HG02840 (cell line): Measurements from ENCODE around the gene PEX11G.

Experiments
- ATAC-seq: cut with Tn5 transposase; IDR thresholded peaks from one replicate; pipeline ENCODE4 v1.9.1; 2021; ENCODE audit warnings: mild to moderate bottlenecking, moderate library complexity, moderate number of reproducible peaks; ENCODE audit not compliant: unreplicated experiment, low FRiP score

The PEX11G gene

DNA sequence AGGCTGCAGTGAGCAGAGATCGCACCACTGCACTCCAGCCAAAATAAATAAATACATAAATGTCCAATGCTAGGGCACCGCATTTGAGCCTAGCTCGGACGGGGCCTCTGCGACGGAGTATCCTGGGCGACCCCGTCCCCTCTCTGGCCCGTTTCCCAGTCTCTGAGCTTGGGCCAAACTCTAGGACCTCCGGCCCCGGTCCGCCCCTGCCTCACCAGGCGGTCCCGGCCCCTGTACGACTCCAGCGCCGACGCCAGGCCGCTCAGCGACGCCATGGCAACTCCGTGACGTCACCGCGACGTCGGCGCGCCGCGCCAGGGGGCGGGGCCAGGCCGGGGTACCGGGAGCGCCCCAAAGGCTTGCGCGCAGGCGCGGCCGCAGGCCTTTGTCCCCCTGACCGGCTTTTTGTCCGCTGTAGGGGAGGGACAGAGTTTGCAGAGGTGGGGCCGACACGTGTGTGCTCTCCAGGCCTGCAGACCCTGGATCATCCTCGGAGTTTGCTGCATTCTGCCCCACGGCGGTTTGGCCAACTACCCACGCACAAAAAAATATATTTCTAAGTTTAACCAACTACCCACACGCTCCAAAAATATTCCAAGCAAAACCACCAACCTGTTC lies at the start of gene PEX11G:
Gene PEX11G (minus strand): TSS at position 300 of the 618 bp plus-strand sequence. CDS start 25 bp downstream, at position 275.
- ATAC-seq: peak; percentile 63

DNA sequence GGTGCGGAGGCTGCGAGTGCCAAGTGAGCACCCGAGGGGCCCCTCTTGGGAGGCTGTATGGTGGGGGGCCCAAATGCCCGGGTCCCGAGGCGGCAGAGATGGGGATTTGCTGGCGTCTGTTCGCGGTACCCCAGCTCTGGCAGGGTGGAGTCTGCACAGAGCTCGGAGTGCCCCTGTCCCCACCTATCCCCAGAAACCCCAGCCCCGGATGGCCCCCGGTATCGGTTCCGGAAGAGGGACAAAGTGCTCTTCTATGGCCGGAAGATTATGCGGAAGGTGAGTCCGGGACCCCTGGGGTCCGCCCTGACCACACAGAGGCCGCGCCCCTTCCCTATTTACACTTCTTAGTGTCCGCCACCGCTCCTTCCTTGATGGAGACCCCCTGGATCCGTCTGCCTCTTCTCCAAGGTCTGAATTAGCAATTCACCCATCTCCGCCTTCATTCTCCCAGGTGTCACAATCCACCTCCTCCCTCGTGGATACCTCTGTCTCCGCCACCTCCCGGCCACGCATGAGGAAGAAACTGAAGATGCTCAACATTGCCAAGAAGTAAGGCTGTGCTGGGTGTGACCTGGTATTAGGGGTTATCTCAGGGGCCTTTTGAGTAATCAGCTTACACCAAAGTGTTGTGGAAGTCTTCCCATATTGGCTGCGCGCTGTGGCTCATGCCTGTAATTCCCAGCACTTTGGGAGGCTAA lies 47.3 kb upstream of the PEX11G start:
- ATAC-seq: no peak

DNA sequence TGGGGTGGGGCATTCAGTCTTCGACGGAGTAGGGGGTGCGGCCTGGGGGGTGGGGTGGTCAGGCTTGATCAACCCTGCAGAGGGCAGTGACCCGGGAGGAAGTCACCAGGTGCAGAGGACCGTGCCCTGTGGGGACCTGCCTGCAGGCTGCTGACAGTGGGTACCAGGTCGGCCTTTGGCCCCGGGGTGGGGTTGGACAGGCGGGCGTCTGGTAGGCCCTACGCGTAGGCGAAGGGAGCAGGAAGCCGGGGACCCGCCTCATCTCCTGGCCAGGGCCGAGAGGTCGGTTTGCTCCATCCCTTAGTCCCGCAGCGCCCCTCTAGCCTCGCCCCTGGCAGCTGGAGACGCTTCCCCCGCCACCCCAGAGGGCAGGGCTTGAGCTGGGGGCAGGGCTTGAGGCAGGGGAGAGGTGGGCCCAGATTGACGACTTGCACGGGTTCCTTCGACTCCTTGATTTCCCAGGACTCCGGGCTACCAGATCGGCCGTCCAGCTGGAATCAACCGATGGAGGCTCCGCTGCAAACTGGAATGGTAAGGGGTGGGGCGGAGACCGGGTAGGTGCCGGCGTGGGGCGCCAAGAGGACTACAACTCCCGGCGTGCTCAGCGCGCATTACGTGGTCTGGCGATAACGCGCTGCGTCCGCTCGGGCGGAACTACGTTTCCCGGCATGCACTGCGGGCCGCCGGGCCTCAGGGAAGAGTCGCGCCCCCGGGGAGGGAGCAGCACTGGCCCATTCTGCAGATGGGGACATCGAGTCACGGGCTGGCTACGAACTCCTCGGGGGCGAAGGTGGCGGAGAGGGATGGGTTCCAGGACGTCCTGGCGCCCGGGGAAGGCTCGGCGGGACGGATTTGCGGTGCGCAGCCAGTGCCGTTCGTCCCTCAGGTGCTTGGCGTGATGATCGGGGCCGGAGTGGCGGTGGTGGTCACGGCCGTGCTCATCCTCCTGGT lies 46.5 kb upstream of the PEX11G start, which contains the start of gene PNPLA6:
Gene PNPLA6 (plus strand): TSS at position 671 of the 951 bp plus-strand sequence. CDS start 72 bp downstream, at position 743.
- ATAC-seq: peak; percentile 74

DNA sequence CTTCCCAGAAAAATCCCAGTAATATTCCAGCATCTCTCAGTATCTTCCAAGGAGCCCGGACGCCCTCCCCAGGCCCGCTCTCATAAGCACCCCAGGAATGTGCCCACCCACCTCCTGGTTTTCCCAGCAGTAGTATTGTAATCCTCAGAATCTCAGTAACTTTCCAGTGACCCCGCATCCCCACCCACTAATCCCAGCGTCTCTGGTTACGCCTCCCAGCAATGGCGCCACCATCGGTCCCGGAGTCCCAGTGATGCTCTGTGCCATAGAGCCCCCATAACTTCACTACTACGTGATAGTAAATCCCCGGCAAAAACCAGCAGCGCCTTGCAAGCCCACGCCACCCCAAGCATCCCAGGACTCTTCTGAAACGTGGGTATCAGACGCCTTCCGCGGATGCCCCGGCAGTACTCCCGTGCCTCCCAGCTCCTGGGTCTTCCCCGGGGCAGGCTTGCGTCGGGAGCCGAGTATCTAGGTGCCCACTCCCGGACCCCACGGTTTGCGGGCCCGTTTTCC lies 45.8 kb upstream of the PEX11G start:
- peak; percentile 3 for ATAC-seq

DNA sequence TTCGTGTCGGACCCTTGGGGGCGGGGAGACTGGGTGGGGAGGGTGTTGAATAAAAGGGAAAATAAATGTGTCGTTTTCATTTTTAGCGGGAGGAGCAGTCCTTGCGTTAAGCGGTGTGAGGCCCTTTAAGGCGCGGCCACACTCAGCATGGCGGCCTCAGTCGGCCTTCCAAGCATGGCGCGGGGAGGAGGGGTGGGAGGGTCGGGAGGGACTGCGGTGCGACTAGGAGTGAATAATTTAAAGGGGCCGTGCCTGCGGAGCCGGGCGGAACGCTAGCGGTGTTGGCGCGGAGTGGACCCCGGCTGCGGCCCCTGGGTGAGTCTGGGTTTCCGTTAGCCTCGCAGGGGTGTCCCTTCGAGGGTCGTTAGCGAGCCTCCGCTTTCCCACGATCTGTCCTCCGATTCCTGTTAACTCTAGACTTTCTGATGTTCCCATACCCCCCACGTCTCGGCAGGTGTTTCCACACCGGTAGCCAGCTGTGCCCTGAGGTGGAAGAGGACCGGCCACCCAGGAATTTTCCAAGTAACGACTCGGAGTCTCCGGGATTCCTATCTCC lies 45.2 kb upstream of the PEX11G start:
- ATAC-seq: no peak

DNA sequence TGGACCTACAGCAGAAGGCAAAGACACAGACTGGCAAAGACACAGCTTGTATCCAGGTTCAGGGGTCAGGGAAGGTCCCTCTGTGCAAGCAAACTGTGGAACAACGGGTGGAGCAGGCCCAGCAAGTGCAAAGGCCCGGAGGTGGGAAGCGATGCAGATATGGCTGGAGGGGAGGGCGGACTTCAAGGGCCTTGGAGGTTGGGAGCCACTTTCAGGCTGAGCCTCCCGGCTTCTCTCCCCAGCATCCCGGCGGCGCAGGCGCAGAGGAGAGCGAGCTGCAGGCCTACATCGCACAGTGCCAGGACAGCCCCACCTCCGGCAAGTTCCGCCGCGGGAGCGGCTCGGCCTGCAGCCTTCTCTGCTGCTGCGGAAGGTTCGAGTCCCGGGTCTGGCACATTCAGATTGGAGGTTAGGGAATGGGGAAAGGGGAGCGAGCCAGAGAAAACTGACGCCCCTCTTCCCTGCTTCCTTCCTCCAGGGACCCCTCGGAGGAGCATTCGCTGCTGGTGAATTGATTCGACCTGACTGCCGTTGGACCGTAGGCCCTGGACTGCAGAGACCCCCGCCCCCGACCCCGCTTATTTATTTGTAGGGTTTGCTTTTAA lies 44.5 kb upstream of the PEX11G start:
- no peak for ATAC-seq

DNA sequence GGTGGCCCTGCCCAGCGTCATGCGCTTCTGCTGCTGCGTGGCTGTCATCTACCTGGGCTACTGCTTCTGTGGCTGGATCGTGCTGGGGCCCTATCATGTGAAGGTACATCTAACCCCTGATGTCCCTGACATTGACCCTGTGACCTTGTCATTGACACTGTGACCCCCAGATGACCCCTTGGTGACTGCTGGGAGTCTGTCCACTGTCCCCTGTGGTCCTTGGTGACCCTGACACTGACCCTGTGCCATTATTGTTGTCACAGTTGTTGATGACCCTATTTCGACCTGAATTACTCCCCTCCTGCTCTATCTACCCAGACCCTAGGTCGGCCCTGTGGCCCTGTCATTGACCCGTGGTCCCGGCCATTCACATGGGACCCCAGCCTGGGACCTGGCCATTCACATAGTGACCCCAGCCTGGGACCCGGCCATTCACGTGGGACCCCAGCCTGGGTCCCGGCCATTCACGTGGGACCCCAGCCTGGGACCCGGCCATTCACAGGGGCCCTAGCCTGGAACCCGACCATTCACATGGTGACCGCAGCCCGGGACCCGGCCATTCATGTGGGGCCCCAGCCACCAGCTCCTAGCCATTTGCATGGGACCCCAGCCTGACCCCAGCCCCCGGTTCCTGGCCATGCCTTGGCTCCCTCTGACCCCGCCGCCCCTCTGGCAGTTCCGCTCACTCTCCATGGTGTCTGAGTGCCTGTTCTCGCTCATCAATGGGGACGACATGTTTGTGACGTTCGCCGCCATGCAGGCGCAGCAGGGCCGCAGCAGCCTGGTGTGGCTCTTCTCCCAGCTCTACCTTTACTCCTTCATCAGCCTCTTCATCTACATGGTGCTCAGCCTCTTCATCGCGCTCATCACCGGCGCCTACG lies 41.0 kb upstream of the PEX11G start:
- ATAC-seq: no peak

DNA sequence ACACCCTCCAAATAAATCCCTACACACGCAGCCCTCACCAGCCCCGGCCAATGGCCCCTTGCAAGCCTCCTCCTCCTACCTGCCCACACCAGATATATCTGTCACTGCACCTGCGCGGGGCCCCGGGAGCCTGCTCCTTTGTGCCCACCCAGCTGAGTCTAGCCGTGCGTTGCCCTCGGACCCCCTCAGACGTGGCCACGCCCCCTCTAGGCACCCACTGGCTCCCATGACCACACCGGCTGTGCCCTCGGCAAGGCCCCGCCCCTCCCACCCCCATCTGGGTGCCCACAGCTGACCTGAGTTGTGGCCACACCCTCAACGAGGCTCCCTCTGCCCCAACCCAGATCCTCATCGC lies 40.4 kb upstream of the PEX11G start:
- ATAC-seq: no peak

DNA sequence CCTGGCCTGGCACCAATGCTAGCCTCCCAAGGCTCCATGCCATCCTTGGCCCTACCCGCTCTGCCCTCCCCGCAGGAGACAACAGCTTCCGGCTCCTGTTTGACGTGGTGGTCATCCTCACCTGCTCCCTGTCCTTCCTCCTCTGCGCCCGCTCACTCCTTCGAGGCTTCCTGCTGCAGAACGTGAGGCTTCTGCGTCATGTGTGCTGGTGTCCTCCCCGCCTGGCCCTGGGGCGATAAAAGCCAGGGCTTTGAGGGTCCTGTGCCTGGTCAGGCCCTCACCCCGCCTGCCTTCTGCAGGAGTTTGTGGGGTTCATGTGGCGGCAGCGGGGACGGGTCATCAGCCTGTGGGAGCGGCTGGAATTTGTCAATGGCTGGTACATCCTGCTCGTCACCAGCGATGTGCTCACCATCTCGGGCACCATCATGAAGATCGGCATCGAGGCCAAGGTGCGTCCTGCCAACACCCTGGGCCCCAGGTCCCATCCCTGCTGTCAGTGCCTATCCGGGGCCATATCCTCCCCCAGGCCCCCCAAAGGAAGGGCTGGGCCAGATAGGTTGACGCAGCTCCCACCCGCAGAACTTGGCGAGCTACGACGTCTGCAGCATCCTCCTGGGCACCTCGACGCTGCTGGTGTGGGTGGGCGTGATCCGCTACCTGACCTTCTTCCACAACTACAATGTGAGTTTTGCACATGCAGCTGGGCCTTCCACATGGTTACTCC lies 39.8 kb upstream of the PEX11G start:
- ATAC-seq: no peak

DNA sequence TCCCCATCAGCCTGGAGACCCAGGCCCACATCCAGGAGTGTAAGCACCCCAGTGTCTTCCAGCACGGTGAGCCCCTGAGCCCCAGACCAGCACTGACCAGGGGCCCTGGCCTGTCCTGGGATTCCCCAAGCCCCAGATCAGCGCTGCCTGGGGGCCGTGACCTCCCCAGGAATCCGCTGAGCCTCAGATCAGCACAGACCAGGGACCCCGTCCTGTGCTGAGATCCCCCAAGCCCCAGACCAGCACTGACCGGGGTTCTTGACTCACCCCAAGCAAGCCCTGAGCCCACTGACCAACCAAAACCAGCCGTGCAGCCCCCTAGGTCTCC lies 39.3 kb upstream of the PEX11G start:
- no peak for ATAC-seq

DNA sequence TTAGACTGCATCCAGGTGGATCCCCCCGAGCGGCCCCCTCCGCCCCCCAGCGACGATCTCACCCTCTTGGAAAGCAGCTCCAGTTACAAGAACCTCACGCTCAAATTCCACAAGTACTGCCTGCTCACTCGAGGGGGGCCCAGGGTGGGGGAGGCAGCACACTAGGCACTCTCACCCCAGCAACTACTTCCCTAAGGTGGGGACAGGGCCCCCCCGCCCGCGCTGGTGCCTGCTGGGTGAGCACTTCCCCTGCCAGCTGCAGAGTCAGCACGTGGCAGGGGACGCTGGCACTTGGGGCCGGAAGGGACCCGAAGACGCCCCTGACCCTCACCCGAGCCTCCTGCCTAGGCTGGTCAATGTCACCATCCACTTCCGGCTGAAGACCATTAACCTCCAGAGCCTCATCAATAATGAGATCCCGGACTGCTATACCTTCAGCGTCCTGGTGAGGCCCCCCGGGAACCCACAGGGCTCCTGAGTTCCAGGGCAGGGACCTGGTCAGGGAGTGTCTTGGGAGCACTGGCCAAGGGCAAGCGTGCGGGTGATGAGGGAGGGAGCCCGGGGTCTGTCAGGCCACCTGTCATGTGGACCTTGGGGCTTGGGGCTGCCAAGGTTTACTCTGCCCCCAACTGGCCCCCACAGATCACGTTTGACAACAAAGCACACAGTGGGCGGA lies 38.8 kb upstream of the PEX11G start:
- ATAC-seq: no peak

DNA sequence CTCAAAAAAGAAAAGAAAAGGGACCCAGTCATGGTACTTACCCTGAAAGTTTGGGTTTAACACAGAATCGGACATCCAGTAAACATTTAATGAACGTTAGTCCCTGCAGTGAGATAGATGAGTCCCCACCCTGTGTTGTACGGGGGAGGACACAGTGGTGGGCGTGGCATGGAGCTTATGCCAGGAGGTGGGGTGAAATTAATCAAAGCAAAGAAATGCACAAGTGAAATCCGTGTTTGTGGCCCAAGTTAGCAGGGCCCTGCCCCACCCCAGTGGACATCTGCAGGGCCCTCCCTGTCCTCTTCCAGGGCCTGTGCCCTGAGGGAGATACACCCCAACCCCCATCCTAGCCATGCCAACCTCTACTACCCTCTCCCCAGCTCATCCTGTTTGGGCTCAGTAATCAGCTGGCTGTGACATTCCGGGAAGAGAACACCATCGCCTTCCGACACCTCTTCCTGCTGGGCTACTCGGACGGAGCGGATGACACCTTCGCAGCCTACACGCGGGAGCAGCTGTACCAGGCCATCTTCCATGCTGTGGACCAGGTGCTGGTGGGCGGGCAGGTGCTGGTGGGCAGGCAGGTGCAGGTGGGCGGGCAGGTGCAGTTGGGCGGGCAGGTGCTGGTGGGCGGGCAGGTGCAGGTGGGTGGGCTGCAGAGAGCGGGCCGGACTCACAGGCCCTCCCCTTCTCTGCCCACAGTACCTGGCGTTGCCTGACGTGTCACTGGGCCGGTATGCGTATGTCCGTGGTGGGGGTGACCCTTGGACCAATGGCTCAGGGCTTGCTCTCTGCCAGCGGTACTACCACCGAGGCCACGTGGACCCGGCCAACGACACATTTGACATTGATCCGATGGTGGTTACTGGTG lies 37.5 kb upstream of the PEX11G start:
- no peak for ATAC-seq

DNA sequence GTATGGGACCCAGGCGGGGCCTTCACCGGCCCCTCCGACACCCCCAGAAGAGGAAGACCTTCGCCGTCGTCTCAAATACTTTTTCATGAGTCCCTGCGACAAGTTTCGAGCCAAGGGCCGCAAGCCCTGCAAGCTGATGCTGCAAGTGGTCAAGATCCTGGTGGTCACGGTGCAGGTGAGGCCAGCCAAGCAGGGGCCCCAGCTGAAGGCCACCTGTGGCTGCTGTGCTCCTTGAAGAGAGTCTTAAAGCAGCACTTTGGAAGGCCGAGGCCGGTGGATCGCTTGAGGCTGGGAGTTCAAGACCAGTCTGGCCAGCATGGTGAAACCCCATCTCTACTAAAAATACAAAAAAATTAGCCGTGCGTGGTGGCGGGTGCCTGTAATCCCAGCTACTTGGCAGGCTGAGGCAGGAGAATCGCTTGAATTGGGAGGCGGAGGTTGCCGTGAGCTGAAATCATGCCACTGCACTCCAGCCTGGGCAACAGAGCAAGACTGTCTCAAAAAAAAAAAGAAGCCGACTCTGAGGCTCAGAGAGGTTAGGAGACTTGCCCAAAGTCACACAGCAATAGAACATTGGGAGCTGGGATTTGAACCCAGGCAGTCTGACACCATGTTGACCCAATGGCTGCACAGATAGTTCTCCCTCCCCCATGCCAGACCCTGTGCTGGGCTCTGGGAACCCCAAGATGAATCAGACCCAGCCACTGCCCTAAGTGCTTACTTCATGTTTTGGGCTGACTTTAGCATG lies 36.3 kb upstream of the PEX11G start:
- ATAC-seq: no peak

DNA sequence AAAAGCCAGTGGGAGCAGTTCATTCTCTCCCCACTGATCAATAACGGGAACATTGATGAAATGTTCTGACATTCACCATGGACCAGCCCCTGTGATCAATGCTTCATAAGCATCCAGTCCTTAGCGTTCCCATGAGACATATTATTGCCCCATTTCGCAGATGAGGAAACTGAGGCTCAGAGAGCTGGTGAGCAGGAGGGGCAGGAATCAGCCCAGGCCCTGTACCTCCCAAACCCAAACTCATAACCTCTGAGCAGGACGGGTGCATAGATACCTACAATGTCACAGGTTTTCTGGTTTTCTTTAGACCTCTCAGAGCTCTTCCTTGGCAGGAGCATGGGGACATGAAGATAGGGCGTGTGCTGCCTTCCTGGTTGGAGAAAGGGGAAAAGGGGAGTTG lies 35.7 kb upstream of the PEX11G start:
- no peak for ATAC-seq

DNA sequence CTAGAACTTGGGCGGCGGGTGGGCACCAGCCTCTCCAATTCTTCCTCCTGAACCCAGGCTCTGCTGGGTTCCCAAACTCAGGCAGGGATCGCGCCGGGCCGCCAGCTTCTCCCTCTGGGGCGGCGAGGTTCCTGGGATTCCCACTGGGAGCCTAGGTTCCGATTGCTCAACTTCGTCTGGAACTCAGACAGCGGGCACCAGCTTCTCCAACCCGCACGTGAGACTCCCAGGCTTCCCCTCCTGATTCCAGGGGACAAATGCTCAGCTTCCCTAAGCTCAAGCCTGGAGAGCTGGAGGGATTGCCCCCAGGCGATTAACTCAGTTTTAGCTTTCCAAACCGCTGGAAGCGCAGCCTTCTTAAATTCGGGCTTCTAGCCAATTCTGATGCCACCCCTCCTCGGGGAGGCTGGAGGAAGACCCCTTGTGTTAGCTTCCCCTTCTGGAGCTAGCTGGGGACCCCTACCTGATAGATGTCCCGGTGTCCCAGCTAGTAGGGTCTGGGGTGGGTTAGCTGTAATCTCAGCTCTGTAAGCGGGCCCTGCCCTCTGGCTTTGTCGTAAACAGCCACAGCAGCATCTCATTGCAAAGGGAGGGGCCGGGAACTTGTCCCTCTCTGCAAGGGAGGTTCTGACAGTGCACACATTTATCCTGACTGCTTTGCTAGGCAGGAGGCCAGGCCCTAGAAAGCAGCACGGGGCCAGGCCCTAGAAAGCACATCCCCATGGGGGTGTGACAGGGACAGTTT lies 34.3 kb upstream of the PEX11G start:
- no peak for ATAC-seq
